CD4-positive, alpha-beta T cell treated with Interleukin-17A for 1 hour (primary cell): ENCODE measurements around the gene EEF1AKMT4.

Experiments used
- DNase-seq: peaks from one replicate; pipeline ENCODE4 v3.0.0-alpha.2; 2020

Gene EEF1AKMT4

GRCh38 chr3:184236033-184236410 lies 13.4 kb upstream of the EEF1AKMT4 start:
- no peak for DNase-seq

GRCh38 chr3:184236636-184237035 lies 12.8 kb upstream of the EEF1AKMT4 start:
- no peak for DNase-seq

- no peak for DNase-seq
Observed at GRCh38 chr3:184237211-184237610, 12.3 kb upstream of the EEF1AKMT4 start.

- no peak for DNase-seq
Observed at GRCh38 chr3:184237807-184238206, 11.7 kb upstream of the EEF1AKMT4 start.

- DNase-seq: no peak
Observed at GRCh38 chr3:184238246-184238818, 11.1 kb upstream of the EEF1AKMT4 start.

- DNase-seq: no peak
Observed at GRCh38 chr3:184239221-184239620, 10.3 kb upstream of the EEF1AKMT4 start.

GRCh38 chr3:184239708-184240107 lies 9.8 kb upstream of the EEF1AKMT4 start:
- no peak for DNase-seq

- DNase-seq: no peak
Observed at GRCh38 chr3:184240384-184241140, 8.9 kb upstream of the EEF1AKMT4 start.

- no peak for DNase-seq
Observed at GRCh38 chr3:184241141-184241446, 8.4 kb upstream of the EEF1AKMT4 start.

GRCh38 chr3:184241447-184242296 lies 7.8 kb upstream of the EEF1AKMT4 start:
- no peak for DNase-seq

GRCh38 chr3:184242297-184242685 lies 7.2 kb upstream of the EEF1AKMT4 start:
- no peak for DNase-seq

GRCh38 chr3:184248454-184249411 lies 739 bp upstream of the EEF1AKMT4 start, which contains the start of gene ALG3:
ALG3 (minus strand) TSS chr3:184248962; CDS start chr3:184248940, 22 bp downstream.
- peak; percentile 90 for DNase-seq

- DNase-seq: peak; percentile 91
Observed at GRCh38 chr3:184250167-184250828, 826 bp downstream of the EEF1AKMT4 start.

- DNase-seq: no peak
Observed at GRCh38 chr3:184255291-184256039, 6.0 kb downstream of the EEF1AKMT4 start.

- no peak for DNase-seq
Observed at GRCh38 chr3:184257083-184257915, 7.8 kb downstream of the EEF1AKMT4 start.

GRCh38 chr3:184258926-184259325 lies 9.5 kb downstream of the EEF1AKMT4 start:
- DNase-seq: no peak

- no peak for DNase-seq
Observed at GRCh38 chr3:184259396-184259877, 10.0 kb downstream of the EEF1AKMT4 start.

GRCh38 chr3:184259878-184260723 lies 10.6 kb downstream of the EEF1AKMT4 start:
- DNase-seq: peak; percentile 31

- no peak for DNase-seq
Observed at GRCh38 chr3:184260724-184261269, 11.3 kb downstream of the EEF1AKMT4 start.
